HL-60 (cell line): ENCODE results near the gene BCL7B.
"Not testable (repeated sequence)": the region's sequence is repeated elsewhere in the genome, so short reads cannot be mapped to it uniquely, and the experiment has no call there.

Experiments used
- DNase-seq, 2 experiments: peaks; one replicate each; pipeline ENCODE4 v3.0.0-alpha.2; 2010 to 2020; ENCODE audit warnings: low read depth in 1 of 2, low spot score in 1 of 2
- H3K27ac ChIP-seq: fragments of 250-450 bp; sonication (Bioruptor Pico); replicated peaks from 2 replicates; pipeline ENCODE4 v1.5.1; 2020; ENCODE audit warnings: mild to moderate bottlenecking, moderate library complexity
- H3K27me3 ChIP-seq: fragments of 250-450 bp; sonication (Bioruptor Pico); 2 replicates; pipeline ENCODE4 v1.5.1; 2021; ENCODE audit warnings: mild to moderate bottlenecking, moderate library complexity; ENCODE audit not compliant: insufficient read depth, poor library complexity, severe bottlenecking
- H3K4me3 ChIP-seq: replicated peaks from 2 replicates; pipeline ENCODE4 v1.5.1; 2011; ENCODE audit warnings: mild to moderate bottlenecking, control low read depth, low read length; ENCODE audit not compliant: insufficient read depth
- GABPA ChIP-seq: IDR thresholded peaks from 2 replicates; pipeline ENCODE4 v1.6.1; 2012; ENCODE audit warnings: low read depth
- POLR2AphosphoS5 ChIP-seq: IDR thresholded peaks from 2 replicates; pipeline ENCODE4 v1.6.1; 2012; ENCODE audit warnings: low read depth
- SPI1 ChIP-seq: IDR thresholded peaks from 2 replicates; pipeline ENCODE4 v1.6.1; 2012; ENCODE audit warnings: low read depth, mild to moderate bottlenecking, borderline replicate concordance
- TF ChIP-seq, protein P1 (sequence below): IDR thresholded peaks from one replicate; pipeline ENCODE4 v1.5.1; 2011; ENCODE audit warnings: low read length, control low read depth, inconsistent platforms; ENCODE audit not compliant: insufficient read depth
- TF ChIP-seq, protein P2 (sequence below): IDR thresholded peaks from 2 replicates; pipeline ENCODE4 v1.6.1; 2012; ENCODE audit warnings: low read depth; ENCODE audit not compliant: insufficient replicate concordance

The BCL7B gene

DNA sequence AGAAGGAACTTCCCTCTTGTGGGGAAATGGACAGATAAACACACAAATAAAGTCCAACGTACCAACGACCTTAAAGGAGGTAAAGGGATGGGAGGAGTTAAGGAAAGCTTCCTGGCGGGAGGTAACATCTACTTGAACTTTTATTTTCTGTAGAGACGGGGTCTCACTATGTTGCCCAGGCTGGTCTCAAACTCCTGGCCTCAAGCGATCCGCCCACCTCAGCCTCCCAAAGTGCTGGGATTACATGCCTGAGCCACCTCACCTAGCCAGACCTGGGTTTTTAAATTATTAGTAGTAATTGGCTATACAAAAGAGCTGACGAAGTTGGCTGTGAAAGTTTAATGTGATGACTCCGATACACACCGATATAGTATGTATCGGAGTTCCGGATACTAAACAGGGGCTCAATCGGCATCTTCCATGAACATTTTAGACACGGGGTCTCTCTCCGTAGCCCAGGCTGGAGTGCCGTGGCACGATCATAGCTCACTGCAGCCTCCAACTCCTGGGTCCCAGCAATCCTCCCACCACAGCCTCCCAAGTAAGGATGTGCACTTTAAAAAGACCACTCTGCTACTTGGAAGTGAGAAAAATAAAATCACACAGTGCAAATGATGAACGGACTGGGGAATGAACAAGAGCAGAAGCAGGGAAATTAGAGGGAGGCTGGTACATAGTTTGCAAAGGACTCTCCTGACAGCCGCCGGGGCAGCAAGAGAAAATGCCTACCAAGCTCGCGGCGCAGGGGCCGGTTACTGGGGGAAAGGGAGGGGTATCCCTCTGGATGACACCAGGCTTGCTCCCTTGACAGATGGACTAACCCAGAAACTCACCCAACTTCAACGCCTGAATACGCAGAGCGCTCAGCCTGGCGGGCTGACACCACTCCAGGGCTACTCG is 1.0 kb downstream of the BCL7B start:
- Histone ChIP-seq H3K4me3 (peak overlapping the region; percentile 92), H3K27ac (peak overlapping the region; percentile 60), H3K27me3 (no peaks in the 10 kb centered on the region)
- TF ChIP-seq GABPA, result no peak
- TF ChIP-seq, protein P1, sequence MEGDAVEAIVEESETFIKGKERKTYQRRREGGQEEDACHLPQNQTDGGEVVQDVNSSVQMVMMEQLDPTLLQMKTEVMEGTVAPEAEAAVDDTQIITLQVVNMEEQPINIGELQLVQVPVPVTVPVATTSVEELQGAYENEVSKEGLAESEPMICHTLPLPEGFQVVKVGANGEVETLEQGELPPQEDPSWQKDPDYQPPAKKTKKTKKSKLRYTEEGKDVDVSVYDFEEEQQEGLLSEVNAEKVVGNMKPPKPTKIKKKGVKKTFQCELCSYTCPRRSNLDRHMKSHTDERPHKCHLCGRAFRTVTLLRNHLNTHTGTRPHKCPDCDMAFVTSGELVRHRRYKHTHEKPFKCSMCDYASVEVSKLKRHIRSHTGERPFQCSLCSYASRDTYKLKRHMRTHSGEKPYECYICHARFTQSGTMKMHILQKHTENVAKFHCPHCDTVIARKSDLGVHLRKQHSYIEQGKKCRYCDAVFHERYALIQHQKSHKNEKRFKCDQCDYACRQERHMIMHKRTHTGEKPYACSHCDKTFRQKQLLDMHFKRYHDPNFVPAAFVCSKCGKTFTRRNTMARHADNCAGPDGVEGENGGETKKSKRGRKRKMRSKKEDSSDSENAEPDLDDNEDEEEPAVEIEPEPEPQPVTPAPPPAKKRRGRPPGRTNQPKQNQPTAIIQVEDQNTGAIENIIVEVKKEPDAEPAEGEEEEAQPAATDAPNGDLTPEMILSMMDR, result no peak
- no peak for TF ChIP-seq POLR2AphosphoS5
- TF ChIP-seq, protein P2, sequence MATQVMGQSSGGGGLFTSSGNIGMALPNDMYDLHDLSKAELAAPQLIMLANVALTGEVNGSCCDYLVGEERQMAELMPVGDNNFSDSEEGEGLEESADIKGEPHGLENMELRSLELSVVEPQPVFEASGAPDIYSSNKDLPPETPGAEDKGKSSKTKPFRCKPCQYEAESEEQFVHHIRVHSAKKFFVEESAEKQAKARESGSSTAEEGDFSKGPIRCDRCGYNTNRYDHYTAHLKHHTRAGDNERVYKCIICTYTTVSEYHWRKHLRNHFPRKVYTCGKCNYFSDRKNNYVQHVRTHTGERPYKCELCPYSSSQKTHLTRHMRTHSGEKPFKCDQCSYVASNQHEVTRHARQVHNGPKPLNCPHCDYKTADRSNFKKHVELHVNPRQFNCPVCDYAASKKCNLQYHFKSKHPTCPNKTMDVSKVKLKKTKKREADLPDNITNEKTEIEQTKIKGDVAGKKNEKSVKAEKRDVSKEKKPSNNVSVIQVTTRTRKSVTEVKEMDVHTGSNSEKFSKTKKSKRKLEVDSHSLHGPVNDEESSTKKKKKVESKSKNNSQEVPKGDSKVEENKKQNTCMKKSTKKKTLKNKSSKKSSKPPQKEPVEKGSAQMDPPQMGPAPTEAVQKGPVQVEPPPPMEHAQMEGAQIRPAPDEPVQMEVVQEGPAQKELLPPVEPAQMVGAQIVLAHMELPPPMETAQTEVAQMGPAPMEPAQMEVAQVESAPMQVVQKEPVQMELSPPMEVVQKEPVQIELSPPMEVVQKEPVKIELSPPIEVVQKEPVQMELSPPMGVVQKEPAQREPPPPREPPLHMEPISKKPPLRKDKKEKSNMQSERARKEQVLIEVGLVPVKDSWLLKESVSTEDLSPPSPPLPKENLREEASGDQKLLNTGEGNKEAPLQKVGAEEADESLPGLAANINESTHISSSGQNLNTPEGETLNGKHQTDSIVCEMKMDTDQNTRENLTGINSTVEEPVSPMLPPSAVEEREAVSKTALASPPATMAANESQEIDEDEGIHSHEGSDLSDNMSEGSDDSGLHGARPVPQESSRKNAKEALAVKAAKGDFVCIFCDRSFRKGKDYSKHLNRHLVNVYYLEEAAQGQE, result no peak
- TF ChIP-seq SPI1, result no peak
- no peak for DNase-seq

DNA sequence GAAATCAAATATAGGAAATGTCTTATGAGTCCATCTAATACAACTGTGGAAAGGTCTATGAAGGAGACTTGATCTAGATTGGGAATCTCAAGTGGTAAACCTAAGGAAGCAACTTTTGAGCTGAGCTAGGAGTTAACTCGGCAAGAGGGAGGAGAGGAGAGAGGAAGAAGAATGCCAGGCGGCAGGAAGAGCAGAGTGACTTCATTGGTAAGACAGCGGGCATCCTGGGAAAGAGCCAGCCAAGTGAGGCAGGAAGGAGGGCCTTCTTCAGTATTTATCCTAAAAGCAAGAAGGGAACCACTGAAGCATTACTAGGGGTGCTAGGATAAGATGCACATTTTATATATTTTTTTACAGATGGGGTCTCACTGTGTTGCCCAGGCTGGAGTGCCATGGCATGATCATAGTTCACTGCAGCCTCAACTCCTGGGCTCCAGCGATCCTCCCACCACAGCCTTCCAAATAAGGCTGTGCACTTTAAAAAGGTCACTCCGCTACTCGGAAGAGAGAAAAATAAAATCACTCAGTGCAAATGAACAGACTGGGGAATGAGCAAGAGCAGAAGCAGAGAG is 2.0 kb downstream of the BCL7B start:
- H3K4me3 ChIP-seq, result peak overlapping the region; percentile 92; the same call in 1 of the 2 replicates
- no peak for TF ChIP-seq SPI1
- TF ChIP-seq, protein P1, result no peak
- TF ChIP-seq POLR2AphosphoS5, result no peak
- no peak for TF ChIP-seq GABPA
- TF ChIP-seq, protein P2, result no peak
- peak overlapping the region; percentile 60 for H3K27ac ChIP-seq
- DNase-seq, result no peak
- no peaks in the 10 kb centered on the region for H3K27me3 ChIP-seq

DNA sequence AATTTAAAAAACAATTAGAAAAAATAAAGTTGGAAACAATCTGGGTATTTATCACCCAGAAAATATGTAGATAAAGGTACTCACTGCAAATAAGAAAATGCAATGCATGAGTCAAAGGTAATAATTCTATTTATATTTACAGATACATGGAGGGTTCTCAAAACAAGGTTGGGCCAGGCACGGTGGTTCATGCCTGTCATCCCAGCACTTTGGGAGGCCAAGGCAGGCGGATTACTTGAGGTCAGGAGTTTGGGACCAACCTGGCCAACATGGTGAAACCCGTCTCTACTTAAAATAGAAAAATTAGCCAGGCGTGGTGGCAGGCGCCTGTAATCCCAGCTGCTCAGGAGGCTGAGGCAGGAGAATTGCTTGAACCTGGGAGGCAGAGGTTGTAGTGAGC is 7.4 kb downstream of the BCL7B start:
- H3K4me3 ChIP-seq, H3K27me3 ChIP-seq, H3K27ac ChIP-seq, DNase-seq: not testable (repeated sequence)

DNA sequence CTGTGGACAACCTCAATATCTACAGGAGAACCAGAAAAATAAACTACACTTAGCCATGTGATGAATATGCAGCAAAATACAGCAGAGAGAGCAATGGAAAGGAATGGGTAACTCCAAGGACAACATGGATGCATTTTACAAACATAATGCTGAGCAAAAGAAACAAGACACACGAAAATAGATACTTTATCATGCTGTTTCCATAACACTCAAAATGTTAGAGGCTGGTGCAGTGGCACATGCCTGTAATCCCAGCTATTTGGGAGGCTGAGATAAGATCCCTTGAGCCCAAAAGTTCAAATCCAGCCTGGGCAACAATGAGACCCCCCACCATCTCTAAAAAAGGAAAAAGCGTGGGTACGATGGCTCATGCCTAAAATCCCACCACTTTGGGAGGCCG is 8.3 kb downstream of the BCL7B start:
- no peak overlapping the region for H3K4me3 ChIP-seq
- no peak for DNase-seq
- H3K27ac ChIP-seq, result no peak overlapping the region
- no peaks in the 10 kb centered on the region for H3K27me3 ChIP-seq
- TF ChIP-seq GABPA (no peak), POLR2AphosphoS5 (no peak), SPI1 (no peak)
- TF ChIP-seq, protein P2, result no peak
- TF ChIP-seq, protein P1, result no peak
